SKM-1 (cell line): ENCODE measurements around the gene YARS1.

Experiments used
- DNase-seq: peaks from one replicate; lab custom pipeline; 2025; ENCODE audit not compliant: unreplicated experiment; lab: John Stamatoyannopoulos, UW

Gene YARS1

GRCh38 chr1:32817159-32817814, at the start of gene YARS1, which contains the start of gene S100PBP:
TSS of gene YARS1 (minus strand) at chr1:32817358. CDS start at chr1:32817244, 114 bp downstream.
TSS of gene S100PBP (plus strand) at chr1:32817653. CDS start at chr1:32826100, 8,447 bp downstream.
- peak; percentile 95 for DNase-seq

GRCh38 chr1:32865639-32866405, 48.7 kb upstream of the YARS1 start:
- no peak for DNase-seq

GRCh38 chr1:32864375-32865019, 47.3 kb upstream of the YARS1 start:
- DNase-seq, result no peak

- DNase-seq, result no peak
Observed at GRCh38 chr1:32863881-32864245, 46.7 kb upstream of the YARS1 start.

- DNase-seq, result no peak
Observed at GRCh38 chr1:32863218-32863880, 46.2 kb upstream of the YARS1 start.

GRCh38 chr1:32861904-32862695, 44.9 kb upstream of the YARS1 start:
- DNase-seq, result no peak

- DNase-seq, result no peak
Observed at GRCh38 chr1:32860566-32860965, 43.4 kb upstream of the YARS1 start.

- no peak for DNase-seq
Observed at GRCh38 chr1:32859915-32860314, 42.8 kb upstream of the YARS1 start.

- no peak for DNase-seq
Observed at GRCh38 chr1:32858791-32859190, 41.6 kb upstream of the YARS1 start.

- no peak for DNase-seq
Observed at GRCh38 chr1:32858136-32858535, 41.0 kb upstream of the YARS1 start.

- no peak for DNase-seq
Observed at GRCh38 chr1:32855861-32856617, 38.9 kb upstream of the YARS1 start.

- no peak for DNase-seq
Observed at GRCh38 chr1:32848354-32849063, 31.4 kb upstream of the YARS1 start.

GRCh38 chr1:32831878-32832277, 14.7 kb upstream of the YARS1 start:
- no peak for DNase-seq

GRCh38 chr1:32830092-32830852, 13.1 kb upstream of the YARS1 start:
- DNase-seq, result no peak

- DNase-seq, result no peak
Observed at GRCh38 chr1:32828341-32828740, 11.2 kb upstream of the YARS1 start.

GRCh38 chr1:32825181-32825580, 8.0 kb upstream of the YARS1 start:
- DNase-seq, result no peak

GRCh38 chr1:32818804-32819541, 1.8 kb upstream of the YARS1 start:
- DNase-seq, result peak; percentile 61
